A549 treated with DMSO at 1 μM for 4 hours (cell line): ENCODE data around the gene DRAP1. TPM values are rescaled to one million over a fixed set of nuclear protein-coding genes. Genes with fewer than 3 reads are reported as not detected.

Source experiments
- total RNA-seq: library from RNA; stranded (reverse); fragments of 200-300 nt; extraction: Qiagen RNA extraction; gene quantifications from 5 replicates; pipeline ENCODE4 v1.2.3, GENCODE V29; 2022; ENCODE audit warnings: low read depth

DRAP1 gene
- 204 to 286 TPM (median 228 TPM) in 5 replicates for total RNA-seq

GRCh38 chr11:65919141-65919572 lies at the start of gene DRAP1:
Gene DRAP1 (plus strand): TSS chr11:65919426. CDS start chr11:65919502, 76 bp downstream.

GRCh38 chr11:65872586-65873317 lies 46.5 kb upstream of the DRAP1 start, which contains the start of gene EFEMP2:
Gene EFEMP2 (minus strand): TSS chr11:65872800. CDS start chr11:65872354, 446 bp downstream.

GRCh38 chr11:65879617-65880016 lies 39.6 kb upstream of the DRAP1 start, which contains the start of gene CTSW:
Gene CTSW (plus strand): TSS chr11:65879837. CDS start chr11:65879855, 18 bp downstream.

GRCh38 chr11:65888163-65888814 lies 30.9 kb upstream of the DRAP1 start, which contains the start of gene FIBP:
Gene FIBP (minus strand): TSS chr11:65888471. CDS start chr11:65888418, 53 bp downstream.

GRCh38 chr11:65890324-65891218 lies 28.7 kb upstream of the DRAP1 start, which contains the start of gene CCDC85B:
Gene CCDC85B (plus strand): TSS chr11:65890673. CDS start chr11:65890784, 111 bp downstream.

GRCh38 chr11:65900125-65900898 lies 18.9 kb upstream of the DRAP1 start, which contains the start of gene FOSL1:
Gene FOSL1 (minus strand): TSS chr11:65900388. CDS start chr11:65900339, 49 bp downstream.

GRCh38 chr11:65918211-65919140 lies 750 bp upstream of the DRAP1 start, which contains the start of gene C11orf68:
Gene C11orf68 (minus strand): TSS chr11:65919062. CDS start chr11:65919031, 31 bp downstream.

GRCh38 chr11:65945430-65945911 lies 26.2 kb downstream of the DRAP1 start, which contains the start of gene TSGA10IP:
Gene TSGA10IP (plus strand): TSS chr11:65945480. CDS start chr11:65945676, 196 bp downstream.

GRCh38 chr11:65961267-65962140 lies 42.3 kb downstream of the DRAP1 start, which contains the start of gene SART1:
Gene SART1 (plus strand): TSS chr11:65961734. CDS start chr11:65961781, 47 bp downstream.

Other genes with a start within 250 kb of the DRAP1 start
- gene KAT5, start 207.2 kb upstream of the DRAP1 start, total RNA-seq = 44.8 to 54.2 TPM (median 47.0 TPM) in 5 replicates
- 23.8 to 48.1 TPM (median 44.1 TPM) in 5 replicates for gene RNASEH2C, start 198.6 kb upstream of the DRAP1 start, total RNA-seq
- 10.0 to 13.8 TPM (median 11.8 TPM) in 5 replicates for gene AP5B1, start 138.4 kb upstream of the DRAP1 start, total RNA-seq
- 0.02 to 0.08 TPM (median 0.02 TPM) in 3 of 5 replicates, not detected in the others for gene OVOL1, start 132.4 kb upstream of the DRAP1 start, total RNA-seq
- 0.06 to 0.14 TPM (median 0.11 TPM) in 4 of 5 replicates, not detected in the other for gene SNX32, start 85.5 kb upstream of the DRAP1 start, total RNA-seq
- 2,114 to 2,300 TPM (median 2,193 TPM) in 5 replicates for gene CFL1, start 61.2 kb upstream of the DRAP1 start, total RNA-seq
- gene MUS81, start 59.0 kb upstream of the DRAP1 start, total RNA-seq = 24.8 to 34.5 TPM (median 33.9 TPM) in 5 replicates
- gene EFEMP2, start 46.6 kb upstream of the DRAP1 start, total RNA-seq = 0.67 to 2.1 TPM (median 1.4 TPM) in 5 replicates
- 0.09 TPM in 1 of 5 replicates, not detected in the others for gene CTSW, start 39.6 kb upstream of the DRAP1 start, total RNA-seq
- gene FIBP, start 31.0 kb upstream of the DRAP1 start, total RNA-seq = 74.2 to 92.5 TPM (median 85.4 TPM) in 5 replicates
- gene CCDC85B, start 28.8 kb upstream of the DRAP1 start, total RNA-seq = 21.7 to 51.3 TPM (median 42.0 TPM) in 5 replicates
- gene FOSL1, start 19.0 kb upstream of the DRAP1 start, total RNA-seq = 176 to 296 TPM (median 205 TPM) in 5 replicates
- gene C11orf68, start 364 bp upstream of the DRAP1 start, total RNA-seq = 58.3 to 75.5 TPM (median 60.6 TPM) in 5 replicates
- not detected in 5 replicates for gene TSGA10IP, start 26.1 kb downstream of the DRAP1 start, total RNA-seq
- gene SART1, start 42.3 kb downstream of the DRAP1 start, total RNA-seq = 43.7 to 71.8 TPM (median 59.1 TPM) in 5 replicates
- 41.2 to 48.0 TPM (median 43.0 TPM) in 5 replicates for gene EIF1AD, start 82.7 kb downstream of the DRAP1 start, total RNA-seq
- 374 to 484 TPM (median 463 TPM) in 5 replicates for gene BANF1, start 83.1 kb downstream of the DRAP1 start, total RNA-seq
- gene CST6, start 92.6 kb downstream of the DRAP1 start, total RNA-seq = not detected in 5 replicates
- gene CATSPER1, start 107.1 kb downstream of the DRAP1 start, total RNA-seq = 0.53 to 2.1 TPM (median 1.5 TPM) in 5 replicates
- not detected in 5 replicates for gene GAL3ST3, start 129.7 kb downstream of the DRAP1 start, total RNA-seq
- gene SF3B2, start 132.9 kb downstream of the DRAP1 start, total RNA-seq = 168 to 185 TPM (median 175 TPM) in 5 replicates
- 49.5 to 72.3 TPM (median 60.7 TPM) in 5 replicates for gene PACS1, start 150.8 kb downstream of the DRAP1 start, total RNA-seq